Suprapubic skin (tissue), 4 donors: Measurements from ENCODE around the gene APCDD1. TPM values are rescaled to one million over a fixed set of nuclear protein-coding genes. Genes with fewer than 3 reads are reported as not detected.

Source experiments
- DNase-seq, 2 donors: peaks; one replicate each; pipeline ENCODE4 v3.0.0-alpha.2; 2019; ENCODE audit warnings: low spot score in 2 of 2
- H3K27ac ChIP-seq: fragments of 200-600 bp; sonication (generic); one replicate; pipeline ENCODE4 v1.5.1; 2019
- H3K27me3 ChIP-seq: fragments of 200-600 bp; sonication (generic); one replicate; pipeline ENCODE4 v1.5.1; 2019
- H3K36me3 ChIP-seq: fragments of 200-600 bp; sonication (generic); one replicate; pipeline ENCODE4 v1.5.1; 2019
- H3K4me1 ChIP-seq: fragments of 200-600 bp; sonication (generic); one replicate; pipeline ENCODE4 v1.5.1; 2019
- H3K4me3 ChIP-seq: fragments of 200-600 bp; sonication (generic); one replicate; pipeline ENCODE4 v1.5.1; 2019; ENCODE audit warnings: mild to moderate bottlenecking
- H3K9me3 ChIP-seq: fragments of 200-600 bp; sonication (generic); one replicate; pipeline ENCODE4 v1.5.1; 2019
- EP300 ChIP-seq: sonication (generic); formaldehyde crosslinking; IDR thresholded peaks from one replicate; pipeline ENCODE4 v1.6.1; 2017; ENCODE audit warnings: antibody characterized with exemption
- POLR2A ChIP-seq, 2 donors: fragments of 450-650 bp; IDR thresholded peaks; one replicate each; pipeline ENCODE4 v1.6.1; 2017; ENCODE audit warnings: antibody characterized with exemption in 2 of 2, mild to moderate bottlenecking in 2 of 2, moderate library complexity in 2 of 2
- POLR2AphosphoS5 ChIP-seq, 3 donors: sonication (generic); formaldehyde crosslinking; IDR thresholded peaks; one replicate each; pipeline ENCODE4 v1.6.1; 2017; ENCODE audit warnings: antibody characterized with exemption in 3 of 3
- WGBS: methylation state at CpG from one replicate; pipeline ENCODE4 v1.1.5; 2018; 5-methylcytosine and 5-hydroxymethylcytosine counted together
- total RNA-seq, 4 donors: library from RNA; depleted of rRNA; stranded (reverse); fragments of >200 nt; gene quantifications; one replicate each; pipeline ENCODE4 v1.1.0, GENCODE V29; 2016
- TF ChIP-seq, protein P1 (sequence below), 2 donors: fragments of 200-600 bp in 1 of 2; fragments of 450-650 bp in 1 of 2; sonication (generic) in 1 of 2; IDR thresholded peaks; one replicate each; pipeline ENCODE4 v1.5.1; 2016 to 2019; ENCODE audit warnings: antibody characterized with exemption in 2 of 2, mild to moderate bottlenecking in 1 of 2, moderate library complexity in 1 of 2

The APCDD1 gene
- total RNA-seq, 4 donors from 2014 or later, result 110 to 308 (median 140) TPM

DNA sequence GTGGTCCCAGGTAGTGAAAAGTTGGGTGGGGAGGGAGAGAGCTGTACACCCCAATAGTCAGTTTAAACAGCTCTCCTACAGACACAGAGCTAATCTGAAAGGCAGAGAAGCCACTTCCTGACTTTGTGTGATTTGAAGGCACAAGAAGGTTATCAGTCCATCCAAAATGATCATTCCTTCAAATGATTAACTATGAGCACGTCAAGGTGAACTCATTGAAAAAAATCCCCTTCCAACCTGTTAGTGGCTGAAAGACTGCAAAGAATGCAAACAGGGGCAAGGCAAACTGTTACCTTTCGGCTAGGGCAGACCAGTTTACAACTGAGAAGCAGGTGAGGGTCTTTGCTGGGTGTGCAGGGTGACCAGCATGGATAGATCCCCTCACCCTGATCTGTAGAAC, 22.8 kb upstream of the APCDD1 start:
- WGBS, result 76% methylated on average over 2 of the region's 2 CpGs
- no peaks in the 10 kb centered on the region for H3K9me3 ChIP-seq
- TF ChIP-seq, protein P1, sequence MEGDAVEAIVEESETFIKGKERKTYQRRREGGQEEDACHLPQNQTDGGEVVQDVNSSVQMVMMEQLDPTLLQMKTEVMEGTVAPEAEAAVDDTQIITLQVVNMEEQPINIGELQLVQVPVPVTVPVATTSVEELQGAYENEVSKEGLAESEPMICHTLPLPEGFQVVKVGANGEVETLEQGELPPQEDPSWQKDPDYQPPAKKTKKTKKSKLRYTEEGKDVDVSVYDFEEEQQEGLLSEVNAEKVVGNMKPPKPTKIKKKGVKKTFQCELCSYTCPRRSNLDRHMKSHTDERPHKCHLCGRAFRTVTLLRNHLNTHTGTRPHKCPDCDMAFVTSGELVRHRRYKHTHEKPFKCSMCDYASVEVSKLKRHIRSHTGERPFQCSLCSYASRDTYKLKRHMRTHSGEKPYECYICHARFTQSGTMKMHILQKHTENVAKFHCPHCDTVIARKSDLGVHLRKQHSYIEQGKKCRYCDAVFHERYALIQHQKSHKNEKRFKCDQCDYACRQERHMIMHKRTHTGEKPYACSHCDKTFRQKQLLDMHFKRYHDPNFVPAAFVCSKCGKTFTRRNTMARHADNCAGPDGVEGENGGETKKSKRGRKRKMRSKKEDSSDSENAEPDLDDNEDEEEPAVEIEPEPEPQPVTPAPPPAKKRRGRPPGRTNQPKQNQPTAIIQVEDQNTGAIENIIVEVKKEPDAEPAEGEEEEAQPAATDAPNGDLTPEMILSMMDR (IDR thresholded peaks at IDR 0.05), result no peak
- TF ChIP-seq POLR2A (IDR thresholded peaks at IDR 0.05) (no peak), POLR2AphosphoS5 (IDR thresholded peaks at IDR 0.05) (no peak), EP300 (no peak)

DNA sequence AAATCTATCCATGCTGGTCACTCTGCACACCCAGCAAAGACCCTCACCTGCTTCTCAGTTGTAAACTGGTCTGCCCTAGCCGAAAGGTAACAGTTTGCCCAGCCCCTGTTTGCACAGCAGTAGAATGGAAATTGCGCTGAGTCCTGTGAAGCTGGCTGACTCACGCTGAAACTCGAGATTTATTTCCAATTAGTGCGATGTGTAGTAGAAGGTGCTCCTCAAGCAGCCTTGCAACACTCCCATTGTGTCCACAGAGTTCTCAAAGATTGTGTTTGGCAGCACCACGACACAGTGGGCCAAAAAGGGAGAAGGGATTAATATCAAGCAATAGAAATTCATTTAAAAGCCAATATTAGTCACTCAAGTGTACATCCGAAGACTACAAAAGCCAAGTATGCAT, 21.7 kb upstream of the APCDD1 start:
- no peaks in the 10 kb centered on the region for H3K9me3 ChIP-seq
- no peak overlapping the region for H3K27ac ChIP-seq
- no peaks in the 10 kb centered on the region for H3K27me3 ChIP-seq
- H3K4me3 ChIP-seq, result no peak overlapping the region
- no peak for DNase-seq
- no peaks in the 10 kb centered on the region for H3K36me3 ChIP-seq
- peaks cover 6% of the 10 kb centered on the region for H3K4me1 ChIP-seq
- TF ChIP-seq, protein P1 (IDR thresholded peaks at IDR 0.05), result no peak
- TF ChIP-seq POLR2A (IDR thresholded peaks at IDR 0.05) (no peak), EP300 (no peak), POLR2AphosphoS5 (IDR thresholded peaks at IDR 0.05) (no peak)
- WGBS, result 88% methylated on average over 7 of the region's 7 CpGs

More for the DNA sequence above, 22.8 kb upstream of the APCDD1 start:
- Histone ChIP-seq H3K27me3 (no peaks in the 10 kb centered on the region), H3K4me3 (no peak overlapping the region), H3K36me3 (no peaks in the 10 kb centered on the region), H3K27ac (no peak overlapping the region), H3K4me1 (peaks cover 6% of the 10 kb centered on the region)
- no peak for DNase-seq

DNA sequence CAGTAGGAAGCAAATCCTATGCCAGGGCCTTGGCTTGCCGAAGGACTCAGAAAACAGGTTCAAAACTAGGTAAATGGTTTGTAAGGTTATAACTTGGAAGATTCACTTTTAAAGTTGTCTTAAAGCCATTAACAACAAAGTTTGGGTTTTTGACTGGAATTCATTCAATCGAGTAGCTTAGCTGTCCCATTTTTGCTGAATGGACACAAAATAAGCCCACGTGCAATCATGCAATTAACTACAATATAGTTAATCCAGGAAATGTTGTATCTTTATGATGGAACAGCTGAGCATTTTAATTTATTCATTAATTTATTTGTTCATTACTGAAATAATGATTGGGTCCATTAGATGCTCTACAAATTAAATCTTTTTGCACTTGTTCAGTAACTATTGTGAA, 18.3 kb upstream of the APCDD1 start:
- WGBS, result 80% methylated on average over 3 of the region's 3 CpGs
- H3K27me3 ChIP-seq, result no peaks in the 10 kb centered on the region
- H3K27ac ChIP-seq, result no peak overlapping the region
- no peak for DNase-seq
- no peak overlapping the region for H3K4me3 ChIP-seq
- H3K9me3 ChIP-seq, result no peaks in the 10 kb centered on the region
- TF ChIP-seq EP300 (no peak), POLR2AphosphoS5 (IDR thresholded peaks at IDR 0.05) (no peak), POLR2A (IDR thresholded peaks at IDR 0.05) (no peak)
- TF ChIP-seq, protein P1 (IDR thresholded peaks at IDR 0.05), result no peak
- H3K4me1 ChIP-seq, result peaks cover 3% of the 10 kb centered on the region
- H3K36me3 ChIP-seq, result no peaks in the 10 kb centered on the region

DNA sequence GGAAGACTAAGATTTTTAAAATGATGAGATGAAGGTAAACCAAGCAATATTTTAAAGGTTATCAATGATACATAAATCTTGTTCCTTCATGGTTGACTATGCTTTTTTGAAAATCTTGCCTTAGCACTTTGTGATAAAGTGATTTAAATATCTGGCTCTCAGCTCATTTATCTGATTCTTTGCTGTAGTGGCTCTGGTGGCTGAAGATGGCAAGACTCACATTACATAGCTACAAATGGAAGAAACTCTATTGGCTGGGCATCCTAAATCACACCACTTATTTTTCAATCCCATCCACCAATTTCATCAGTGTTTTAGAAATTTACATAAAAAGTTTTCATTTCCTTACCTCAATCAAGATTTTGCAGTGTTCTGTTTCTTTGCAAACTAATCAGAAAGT, 16.6 kb upstream of the APCDD1 start:
- H3K36me3 ChIP-seq, result no peaks in the 10 kb centered on the region
- H3K4me3 ChIP-seq, result no peak overlapping the region
- TF ChIP-seq EP300 (no peak), POLR2A (IDR thresholded peaks at IDR 0.05) (no peak), POLR2AphosphoS5 (IDR thresholded peaks at IDR 0.05) (no peak)
- TF ChIP-seq, protein P1 (IDR thresholded peaks at IDR 0.05), result peak in 1 of 2 donors; percentile 39
- no peaks in the 10 kb centered on the region for H3K27me3 ChIP-seq
- no peaks in the 10 kb centered on the region for H3K4me1 ChIP-seq
- no peak overlapping the region for H3K27ac ChIP-seq
- no peaks in the 10 kb centered on the region for H3K9me3 ChIP-seq
- no peak for DNase-seq

DNA sequence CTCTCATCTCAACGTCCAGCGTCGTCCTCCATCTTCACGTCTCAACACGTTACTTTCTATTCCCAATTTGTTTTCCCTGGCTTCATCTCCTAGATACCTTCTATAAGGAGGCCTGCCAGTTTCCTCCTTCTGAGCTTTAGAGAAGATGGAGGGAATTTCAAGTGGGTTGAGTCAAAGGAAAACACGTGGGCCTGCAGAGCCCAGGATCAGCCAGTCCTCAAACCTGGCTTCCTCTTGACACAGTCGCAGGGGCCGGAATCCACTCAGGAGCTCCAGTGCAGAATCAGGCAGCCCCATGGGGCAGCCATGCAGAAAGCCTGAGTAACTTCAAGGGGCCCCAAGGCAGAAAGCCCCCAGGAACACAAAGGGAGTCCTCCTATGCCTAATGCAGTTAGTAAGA, 14.5 kb upstream of the APCDD1 start:
- DNase-seq, result no peak
- Histone ChIP-seq H3K36me3 (no peaks in the 10 kb centered on the region), H3K4me1 (no peaks in the 10 kb centered on the region), H3K27me3 (no peaks in the 10 kb centered on the region), H3K27ac (no peak overlapping the region), H3K9me3 (no peaks in the 10 kb centered on the region), H3K4me3 (no peak overlapping the region)
- TF ChIP-seq, protein P1 (IDR thresholded peaks at IDR 0.05), result no peak
- TF ChIP-seq EP300 (no peak), POLR2A (IDR thresholded peaks at IDR 0.05) (no peak)
- WGBS, result 90% methylated on average over 8 of the region's 8 CpGs
